HG03457 (cell line): ENCODE data around the gene ASMT.
A peak's percentile ranks its signal among the peaks of the same experiment; 100 is the strongest.
"Not testable (repeated sequence)": the region's sequence is repeated elsewhere in the genome, so short reads cannot be mapped to it uniquely, and the experiment has no call there.

Experiments
- ATAC-seq: cut with Tn5 transposase; IDR thresholded peaks from one replicate; pipeline ENCODE4 v1.9.1; 2021; ENCODE audit warnings: moderate number of reproducible peaks; ENCODE audit not compliant: unreplicated experiment

ASMT gene

GRCh38 chrX:1614927-1615326 lies at the start of gene ASMT:
Gene ASMT (plus strand): TSS chrX:1615059. CDS start chrX:1615200, 141 bp downstream.
- ATAC-seq, result no peak

- not testable (repeated sequence) for ATAC-seq
These were observed 40.7 kb upstream of the ASMT start for GRCh38 chrX:1574181-1574580.

DNA sequence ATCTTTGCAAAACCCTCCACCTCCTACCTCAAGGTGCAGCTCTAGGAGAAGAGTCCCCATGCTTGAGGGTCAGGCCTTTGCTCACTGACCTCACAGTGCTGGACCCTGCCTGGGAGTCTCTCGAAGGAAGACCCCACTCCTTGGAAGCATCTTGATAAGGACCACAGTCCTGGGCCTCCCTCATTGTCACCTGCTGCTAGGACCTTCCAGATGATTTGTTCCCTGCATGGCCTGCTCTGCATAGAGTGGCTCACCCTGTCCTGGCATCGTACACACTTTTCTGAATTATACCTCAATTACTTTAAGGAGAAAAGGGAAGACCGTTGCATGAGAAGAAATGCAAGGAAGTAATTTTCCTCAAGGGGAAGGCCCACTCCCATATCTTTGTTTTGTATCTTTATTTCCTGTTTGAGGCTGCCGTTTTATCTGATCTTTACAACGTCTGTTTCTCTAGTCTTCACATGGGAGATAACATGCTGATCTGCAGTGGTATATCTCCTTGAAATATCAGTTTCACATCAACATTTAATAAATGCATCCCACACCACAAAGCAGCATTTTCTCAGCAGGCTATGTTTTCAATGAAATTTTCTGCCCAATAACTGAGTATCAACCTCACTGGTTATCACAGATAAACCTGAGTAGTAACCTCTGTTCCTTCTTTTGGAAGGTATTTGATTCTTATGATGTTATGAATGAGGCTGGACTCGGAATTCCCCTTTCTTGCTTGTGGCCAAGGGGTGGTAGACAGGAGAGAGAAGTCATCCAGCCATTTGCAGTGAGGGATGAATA lies 38.5 kb upstream of the ASMT start:
- ATAC-seq, result no peak

- ATAC-seq, result no peak
These were observed 37.0 kb upstream of the ASMT start for GRCh38 chrX:1577845-1578244.

GRCh38 chrX:1578511-1579173 lies 36.2 kb upstream of the ASMT start:
- no peak for ATAC-seq

DNA sequence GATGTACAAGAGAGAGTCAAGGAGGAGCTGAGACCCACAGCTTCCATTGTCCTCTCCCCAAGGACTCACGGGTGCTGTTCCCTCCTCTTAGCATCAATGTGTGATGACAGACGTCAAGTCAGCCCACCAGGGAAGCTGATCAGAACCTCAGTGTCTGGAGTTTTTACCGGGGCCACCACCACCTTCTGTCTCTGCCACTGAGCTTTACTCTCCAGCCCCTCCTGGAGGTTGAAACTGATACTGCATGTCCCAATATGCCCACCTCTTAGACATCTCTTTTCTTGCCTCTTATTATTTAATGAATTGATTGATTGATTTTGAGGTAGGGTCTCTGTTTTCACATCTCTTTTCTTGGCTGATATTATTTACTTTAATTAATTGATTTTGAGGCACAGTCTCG lies 33.7 kb upstream of the ASMT start:
- no peak for ATAC-seq

GRCh38 chrX:1582686-1583437 lies 32.0 kb upstream of the ASMT start:
- ATAC-seq, result no peak

DNA sequence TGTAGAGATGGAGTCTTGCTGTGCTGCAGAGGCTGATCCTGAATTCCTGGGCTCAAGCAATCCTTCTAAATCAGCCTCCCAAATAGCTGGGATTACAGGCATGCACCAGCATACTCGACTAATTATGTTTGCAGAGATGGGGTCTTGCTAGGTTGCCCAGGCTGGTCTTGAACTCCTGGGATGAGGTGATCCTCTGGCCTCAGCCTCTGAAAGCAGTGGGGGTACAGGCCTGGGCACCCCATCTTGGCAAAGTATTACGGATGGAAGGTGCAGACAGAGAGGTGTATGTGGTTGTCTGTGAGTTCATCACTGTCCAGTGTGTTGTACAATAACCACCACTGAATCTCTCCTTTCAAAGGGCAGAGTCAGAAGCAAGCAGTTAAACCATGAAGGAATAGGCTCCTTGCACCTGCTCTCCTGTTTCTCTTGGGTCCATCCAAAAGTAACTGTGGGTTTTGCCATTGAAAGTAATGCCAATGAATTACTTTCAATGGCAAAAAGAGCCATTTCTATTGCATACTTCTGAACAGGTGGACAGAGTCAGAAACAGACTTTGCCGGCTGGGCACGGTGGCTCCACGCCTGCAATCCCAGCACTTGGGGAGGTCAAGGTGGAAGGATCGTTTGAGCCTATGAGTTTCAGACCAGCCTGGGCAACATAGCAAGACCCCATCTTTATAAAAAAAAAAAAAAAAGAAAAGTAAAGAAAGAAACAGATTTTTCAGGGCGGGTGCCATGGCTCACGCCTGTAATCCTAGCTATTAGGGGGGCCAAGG lies 30.4 kb upstream of the ASMT start:
- ATAC-seq, result no peak

DNA sequence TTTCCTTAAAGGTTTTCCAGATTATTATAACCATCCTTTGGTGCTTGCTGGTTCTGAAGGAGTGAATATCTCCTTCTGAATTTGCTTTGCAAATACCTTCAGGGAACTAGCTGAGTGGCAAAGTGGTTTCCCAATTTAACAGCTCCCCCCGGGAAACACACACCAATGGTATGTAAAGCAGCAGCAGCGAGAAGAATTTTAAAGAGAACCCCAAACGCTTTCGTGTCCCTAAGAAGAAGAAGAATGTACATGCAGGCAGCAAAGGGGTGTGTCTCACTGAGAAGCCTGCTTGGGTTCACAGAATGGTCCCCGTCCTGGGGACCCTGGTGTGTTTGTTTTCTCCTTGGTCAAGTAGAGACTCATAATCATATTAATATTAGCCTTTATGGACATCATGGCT lies 27.7 kb upstream of the ASMT start:
- no peak for ATAC-seq

DNA sequence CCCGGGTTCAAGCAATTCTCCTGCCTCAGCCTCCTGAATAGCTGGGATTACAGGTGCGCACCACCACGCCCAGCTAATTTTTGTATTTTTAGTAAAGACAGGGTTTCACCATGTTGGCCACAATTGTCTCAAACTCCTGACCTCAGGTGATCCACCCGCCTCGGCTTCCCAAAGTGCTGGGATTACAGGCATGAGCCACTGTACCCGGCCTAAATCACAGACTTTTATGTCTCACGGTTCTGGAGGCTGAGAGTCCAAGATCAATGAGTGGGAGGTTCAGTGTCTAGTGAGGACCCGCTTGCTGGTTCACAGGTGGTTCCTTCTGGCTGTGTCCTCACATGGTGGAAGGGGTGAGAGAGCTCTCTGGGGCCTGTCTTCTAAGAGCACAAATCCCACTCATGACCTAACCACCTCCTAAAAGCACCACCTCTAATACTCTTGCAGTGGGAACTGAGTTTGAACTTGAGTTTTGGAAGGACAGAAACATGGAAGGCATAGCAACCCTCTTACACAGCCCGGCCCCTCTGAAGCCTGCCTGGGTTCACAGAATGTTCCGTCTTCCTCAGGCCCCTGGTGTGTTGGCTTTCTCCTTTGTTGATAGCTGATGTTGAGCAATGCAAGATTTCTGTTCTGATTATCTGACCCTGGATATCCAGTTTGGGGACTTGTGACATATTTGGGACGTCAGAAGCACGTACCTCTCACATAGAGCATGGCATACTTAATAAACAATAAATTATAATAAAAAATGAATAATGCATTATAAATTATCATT lies 25.3 kb upstream of the ASMT start:
- ATAC-seq, result no peak

GRCh38 chrX:1591102-1591862 lies 23.6 kb upstream of the ASMT start, which contains the start of gene AKAP17A:
Gene AKAP17A (plus strand): TSS chrX:1591604. CDS start chrX:1593463, 1,859 bp downstream.
- peak; percentile 83 for ATAC-seq

DNA sequence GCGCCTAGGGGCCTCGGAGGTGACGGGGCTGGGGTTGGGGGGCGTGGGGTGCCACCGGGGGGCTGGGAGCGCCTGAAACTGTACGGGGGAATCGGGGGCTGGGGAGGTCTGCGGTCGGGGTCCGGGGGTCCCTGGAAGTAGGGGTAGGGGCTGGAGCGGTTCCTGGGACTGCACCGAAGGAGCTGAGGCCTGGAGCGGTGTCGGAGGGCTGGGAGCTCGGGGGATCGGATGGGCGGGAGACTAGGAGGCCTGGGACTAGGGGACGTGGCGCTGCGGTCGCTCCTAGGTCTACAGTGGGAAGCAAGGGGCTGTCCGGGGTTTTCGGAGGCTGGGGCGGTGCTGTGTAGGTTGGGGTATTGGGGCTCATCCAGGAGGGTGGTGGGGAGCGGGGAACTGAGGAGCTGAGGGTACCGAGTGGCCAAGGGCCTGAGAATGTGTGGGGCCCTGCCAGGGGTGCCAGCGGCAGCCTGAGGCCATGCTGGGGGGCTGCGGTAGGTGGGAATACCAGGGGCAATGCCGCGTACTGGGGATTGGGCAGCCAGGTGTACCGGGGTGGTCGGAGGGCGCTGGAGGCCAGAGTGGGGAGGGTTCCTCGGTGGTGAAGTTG lies 22.9 kb upstream of the ASMT start:
- ATAC-seq, result peak; percentile 5

DNA sequence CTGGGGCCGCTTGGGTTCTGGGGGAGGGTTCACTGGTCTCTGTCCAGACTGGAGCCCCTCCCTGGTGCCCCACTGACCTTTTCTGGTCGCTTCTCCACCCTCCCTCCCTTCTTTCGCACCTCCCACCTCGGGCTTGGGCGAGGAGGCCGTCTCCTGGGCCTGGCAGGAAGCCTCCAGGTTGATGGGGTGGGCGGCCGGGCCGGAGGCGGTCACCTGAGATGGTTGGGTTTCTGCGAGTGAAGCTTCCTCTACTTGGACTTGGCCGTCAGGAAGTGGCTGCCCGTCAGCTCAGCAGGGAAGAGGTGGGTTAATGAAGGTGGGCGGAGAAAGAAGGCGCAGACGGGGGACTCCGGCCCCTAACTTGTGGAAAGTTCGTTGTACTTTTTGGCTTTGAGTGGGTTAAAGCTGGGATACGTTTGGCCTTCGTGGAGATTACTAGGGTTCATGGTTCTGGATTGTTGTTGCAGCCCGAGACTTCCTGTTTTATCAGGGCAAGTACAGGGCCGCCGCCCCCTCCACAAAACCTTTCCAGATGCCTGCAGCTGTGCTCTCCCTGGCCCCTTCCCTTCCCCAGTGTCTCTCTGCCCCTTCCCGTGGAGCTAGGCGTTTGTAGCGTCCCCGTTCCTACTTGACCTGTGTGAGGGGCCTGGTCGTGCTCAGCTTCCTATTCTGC lies 22.3 kb upstream of the ASMT start:
- peak; percentile 35 for ATAC-seq

DNA sequence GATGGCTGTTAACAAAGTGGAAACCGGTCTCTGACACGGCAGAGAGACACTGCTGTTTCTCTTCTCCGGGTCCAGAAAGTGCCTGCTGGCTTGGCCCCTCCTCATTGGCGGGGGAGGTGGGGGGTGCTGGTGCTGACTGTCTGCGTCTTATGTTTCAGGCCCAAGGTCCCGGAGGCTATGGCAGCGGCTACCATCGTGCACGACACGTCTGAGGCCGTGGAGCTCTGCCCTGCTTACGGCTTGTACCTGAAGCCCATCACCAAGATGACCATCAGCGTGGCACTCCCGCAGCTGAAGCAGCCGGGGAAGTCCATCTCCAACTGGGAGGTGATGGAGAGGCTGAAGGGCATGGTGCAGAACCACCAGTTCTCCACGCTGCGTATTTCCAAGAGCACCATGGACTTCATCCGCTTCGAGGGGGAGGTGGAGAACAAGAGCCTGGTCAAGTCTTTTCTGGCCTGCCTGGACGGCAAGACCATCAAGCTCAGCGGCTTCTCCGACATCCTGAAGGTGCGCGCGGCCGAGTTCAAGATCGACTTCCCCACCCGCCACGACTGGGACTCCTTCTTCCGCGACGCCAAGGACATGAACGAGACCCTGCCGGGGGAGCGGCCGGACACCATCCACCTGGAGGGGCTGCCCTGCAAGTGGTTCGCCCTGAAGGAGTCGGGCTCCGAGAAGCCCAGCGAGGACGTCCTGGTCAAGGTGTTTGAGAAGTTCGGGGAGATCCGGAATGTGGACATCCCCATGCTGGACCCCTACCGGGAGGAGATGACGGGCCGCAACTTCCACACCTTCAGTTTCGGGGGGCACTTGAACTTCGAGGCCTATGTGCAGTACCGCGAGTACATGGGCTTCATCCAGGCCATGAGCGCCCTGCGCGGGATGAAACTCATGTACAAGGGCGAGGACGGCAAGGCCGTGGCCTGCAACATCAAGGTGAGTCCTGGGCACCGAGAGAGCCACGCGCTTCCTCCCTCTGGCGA lies 21.3 kb upstream of the ASMT start:
- ATAC-seq, result no peak

- no peak for ATAC-seq
These were observed 19.2 kb upstream of the ASMT start for GRCh38 chrX:1595711-1596060.

GRCh38 chrX:1596676-1597344 lies 18.0 kb upstream of the ASMT start:
- no peak for ATAC-seq
